Measurements from ENCODE around the gene FBN2.

DNA sequence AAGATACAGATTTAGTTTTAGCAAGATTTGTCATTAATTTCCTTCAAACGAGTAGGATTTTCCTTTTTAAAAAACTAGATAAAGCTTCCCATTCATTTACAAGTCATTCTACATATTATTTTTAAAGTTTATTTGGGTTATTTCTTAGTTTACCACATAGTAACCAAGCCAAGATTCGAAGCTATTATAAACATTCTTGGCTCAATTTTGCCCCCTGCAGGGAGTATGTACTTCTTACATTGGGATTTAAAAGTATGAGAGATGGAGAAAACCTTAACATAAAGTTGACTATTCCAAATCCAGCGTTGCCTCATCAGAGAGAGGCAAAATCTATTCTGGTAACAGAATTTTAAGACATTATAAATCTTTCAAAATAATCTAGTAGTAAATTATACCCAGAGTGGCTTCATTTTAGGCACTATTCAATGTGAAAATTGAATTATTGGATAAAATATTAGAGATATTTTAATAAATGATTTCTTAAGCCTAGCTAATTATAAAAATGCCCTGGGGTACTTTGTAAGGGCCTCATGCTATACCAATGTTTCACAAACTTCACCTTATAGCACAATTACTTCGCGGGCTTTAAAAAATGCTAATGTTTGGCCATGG is 39.1 kb downstream of the FBN2 start:
- no peak for TF ChIP-seq POLR2A (IDR thresholded peaks at IDR 0.05)
- peak in 3 of 4 donors; percentile 36 to 39 (median 39) for TF ChIP-seq CTCF (IDR thresholded peaks at IDR 0.05)
